ENCODE results near the gene SPRYD7. TPM values are rescaled to one million over a fixed set of nuclear protein-coding genes. Genes with fewer than 3 reads are reported as not detected.

Gene SPRYD7
- total RNA-seq, 1 donor: 5.3 TPM

DNA sequence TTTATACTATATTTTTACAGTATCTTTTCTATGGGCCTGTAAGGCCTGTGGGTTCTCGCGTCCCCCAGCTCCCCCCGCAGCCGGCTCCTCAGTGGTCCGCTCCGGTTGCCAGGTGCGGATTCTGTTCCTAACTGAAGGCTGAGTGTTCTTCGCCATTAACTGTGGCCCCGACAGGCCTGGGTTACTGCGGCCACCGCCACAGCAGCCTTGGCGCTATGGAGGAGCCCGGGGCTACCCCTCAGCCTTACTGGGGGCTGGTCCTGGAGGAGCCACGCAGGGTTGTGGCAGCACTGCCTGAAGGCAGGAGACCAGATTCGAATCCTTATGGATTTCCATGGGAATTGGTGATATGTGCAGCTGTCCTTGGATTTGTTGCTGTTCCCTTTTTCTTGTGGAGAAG is 45.8 kb downstream of the SPRYD7 start:
- H3K4me3 ChIP-seq (ENCODE audit: low read depth, low read length): no peak overlapping the region
- TF ChIP-seq, protein P1, sequence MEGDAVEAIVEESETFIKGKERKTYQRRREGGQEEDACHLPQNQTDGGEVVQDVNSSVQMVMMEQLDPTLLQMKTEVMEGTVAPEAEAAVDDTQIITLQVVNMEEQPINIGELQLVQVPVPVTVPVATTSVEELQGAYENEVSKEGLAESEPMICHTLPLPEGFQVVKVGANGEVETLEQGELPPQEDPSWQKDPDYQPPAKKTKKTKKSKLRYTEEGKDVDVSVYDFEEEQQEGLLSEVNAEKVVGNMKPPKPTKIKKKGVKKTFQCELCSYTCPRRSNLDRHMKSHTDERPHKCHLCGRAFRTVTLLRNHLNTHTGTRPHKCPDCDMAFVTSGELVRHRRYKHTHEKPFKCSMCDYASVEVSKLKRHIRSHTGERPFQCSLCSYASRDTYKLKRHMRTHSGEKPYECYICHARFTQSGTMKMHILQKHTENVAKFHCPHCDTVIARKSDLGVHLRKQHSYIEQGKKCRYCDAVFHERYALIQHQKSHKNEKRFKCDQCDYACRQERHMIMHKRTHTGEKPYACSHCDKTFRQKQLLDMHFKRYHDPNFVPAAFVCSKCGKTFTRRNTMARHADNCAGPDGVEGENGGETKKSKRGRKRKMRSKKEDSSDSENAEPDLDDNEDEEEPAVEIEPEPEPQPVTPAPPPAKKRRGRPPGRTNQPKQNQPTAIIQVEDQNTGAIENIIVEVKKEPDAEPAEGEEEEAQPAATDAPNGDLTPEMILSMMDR (IDR thresholded peaks at IDR 0.05; ENCODE audit: insufficient read depth, low read length): no peak
- no peak for DNase-seq (ENCODE audit: low read depth)

DNA sequence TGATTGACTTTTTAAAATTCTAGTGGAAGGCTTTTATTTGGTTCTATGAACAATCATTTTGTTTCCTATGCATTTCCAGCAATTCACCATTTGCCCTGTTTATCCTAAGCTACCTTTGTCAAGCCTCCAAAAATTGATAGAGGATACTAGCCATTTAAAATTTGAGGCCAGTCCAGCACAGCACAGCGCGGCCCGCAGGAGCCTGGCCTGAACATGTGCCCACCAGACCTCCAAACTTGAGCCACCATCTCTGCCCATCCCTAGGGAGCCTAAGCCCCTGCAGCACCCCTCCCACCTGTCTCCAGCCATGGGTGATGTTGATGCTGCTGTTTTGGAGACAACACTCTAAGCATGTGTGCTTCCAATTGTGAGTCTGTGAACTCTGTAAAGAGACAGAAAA is 57.5 kb downstream of the SPRYD7 start:
- H3K4me3 ChIP-seq (ENCODE audit: low read depth, low read length): no peak overlapping the region
- TF ChIP-seq, protein P1 (IDR thresholded peaks at IDR 0.05; ENCODE audit: insufficient read depth, low read length): no peak
- no peak for DNase-seq (ENCODE audit: low read depth)

DNA sequence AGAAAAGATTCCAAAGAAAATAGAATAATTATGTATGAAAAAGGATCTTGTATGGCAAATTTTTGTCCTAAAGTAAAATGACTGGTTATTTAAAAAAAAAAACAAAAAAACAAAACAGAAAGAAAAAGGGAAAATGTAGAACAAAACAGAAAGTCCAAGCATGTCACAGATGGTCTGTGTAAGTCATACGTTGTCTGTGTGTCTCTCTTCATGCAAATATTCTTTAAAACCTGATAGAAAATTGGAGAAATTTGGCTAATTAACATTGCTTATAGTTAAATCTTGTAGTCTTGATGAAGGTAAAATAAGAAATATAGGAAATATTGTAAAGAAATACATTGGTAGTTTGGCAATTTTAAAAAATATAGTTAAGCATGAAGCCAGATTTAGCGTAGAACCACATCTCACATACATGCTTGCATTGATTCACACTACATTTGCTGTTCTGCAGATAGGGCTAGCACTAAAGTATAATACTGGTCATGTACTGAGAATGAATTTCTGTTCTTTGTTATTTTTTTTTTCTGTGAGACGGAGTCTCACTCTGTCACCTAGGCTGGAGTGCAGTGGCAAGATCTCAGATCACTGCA is 58.4 kb downstream of the SPRYD7 start:
- TF ChIP-seq, protein P1 (IDR thresholded peaks at IDR 0.05; ENCODE audit: insufficient read depth, low read length): no peak
- no peak overlapping the region for H3K4me3 ChIP-seq (ENCODE audit: low read depth, low read length)
- DNase-seq (ENCODE audit: low read depth): no peak

GRCh38 chr13:49874430-49874829 is 61.7 kb downstream of the SPRYD7 start:
- H3K4me3 ChIP-seq (ENCODE audit: low read depth, low read length): no peak overlapping the region
- TF ChIP-seq, protein P1 (IDR thresholded peaks at IDR 0.05; ENCODE audit: insufficient read depth, low read length): no peak
- no peak for DNase-seq (ENCODE audit: low read depth)

DNA sequence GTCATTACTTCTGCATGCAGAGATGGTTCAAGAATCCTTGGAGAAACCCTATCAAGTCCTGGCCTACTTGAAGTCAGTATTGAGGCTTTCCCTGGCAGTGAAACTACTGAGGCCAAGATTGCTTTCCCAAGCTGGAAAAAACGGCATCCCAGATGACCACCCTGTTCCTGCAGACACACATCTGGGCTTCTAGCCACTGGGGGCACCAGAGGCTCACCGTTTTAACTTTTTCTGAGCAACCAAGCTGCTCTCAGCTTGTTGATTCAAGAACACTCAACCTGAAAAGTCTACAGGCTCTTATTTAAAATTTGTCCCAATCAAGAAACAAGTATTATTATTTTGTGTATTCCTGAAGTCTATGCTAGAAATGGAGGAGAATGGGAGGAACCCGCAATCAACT is 66.6 kb downstream of the SPRYD7 start:
- peak; percentile 19 for DNase-seq (ENCODE audit: low read depth)
- no peak overlapping the region for H3K4me3 ChIP-seq (ENCODE audit: low read depth, low read length)
- TF ChIP-seq, protein P1 (IDR thresholded peaks at IDR 0.05; ENCODE audit: insufficient read depth, low read length): peak; percentile 49

- H3K4me3 ChIP-seq (ENCODE audit: low read depth, low read length): no peak overlapping the region
- TF ChIP-seq, protein P1 (IDR thresholded peaks at IDR 0.05; ENCODE audit: insufficient read depth, low read length): no peak
- DNase-seq (ENCODE audit: low read depth): no peak
Observed at GRCh38 chr13:49867834-49868233, 68.3 kb downstream of the SPRYD7 start.

DNA sequence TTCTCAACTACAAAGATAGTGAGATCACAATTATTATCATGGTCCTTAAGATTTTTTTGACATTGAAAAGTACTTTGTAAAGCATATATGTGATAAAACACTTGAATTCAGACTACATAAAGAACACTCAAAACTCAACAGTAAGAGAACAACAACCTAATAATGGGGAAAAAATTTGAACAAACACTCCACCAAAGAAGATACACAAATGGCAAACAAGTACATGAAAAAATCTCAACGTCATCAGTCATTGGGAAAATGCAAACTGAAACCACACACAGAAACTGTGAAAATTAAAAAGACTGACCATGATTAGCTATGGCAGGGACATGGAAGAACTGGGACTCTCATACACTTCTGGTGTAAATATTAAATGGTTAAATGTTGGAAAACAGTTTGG is 70.9 kb downstream of the SPRYD7 start:
- TF ChIP-seq, protein P1 (IDR thresholded peaks at IDR 0.05; ENCODE audit: insufficient read depth, low read length): no peak
- DNase-seq (ENCODE audit: low read depth): no peak
- H3K4me3 ChIP-seq (ENCODE audit: low read depth, low read length): no peak overlapping the region
